SK-N-SH (cell line): ENCODE measurements around the gene DIO3. TPM values are rescaled to one million over a fixed set of nuclear protein-coding genes. Genes with fewer than 3 reads are reported as not detected.

Experiments used
- CTCF ChIA-PET: fragments of 300-600, 350-600 bp; formaldehyde crosslinking; extraction: SDS; loops from one replicate; lab custom pipeline; 2021; lab: Yijun Ruan, JAX
- POLR2A ChIA-PET: fragments of 350-600 bp; sonication (Branson Sonifier 250); formaldehyde crosslinking; extraction: SDS; loops from one replicate; lab custom pipeline; 2020; ENCODE audit warnings: antibody characterized with exemption, inconsistent platforms; lab: Yijun Ruan, JAX
- DNase-seq: peaks from one replicate; pipeline ENCODE4 v3.0.0; 2012
- H2AFZ ChIP-seq: fragments of 200-600 bp; sonication (generic); 2 replicates; pipeline ENCODE4 v1.8.1; 2016; ENCODE audit warnings: antibody characterized with exemption, mild to moderate bottlenecking, low read depth
- H3F3A ChIP-seq: fragments of 200-600 bp; sonication (generic); replicated peaks from 2 replicates; pipeline ENCODE3; 2016; ENCODE audit warnings: antibody characterized with exemption, mild to moderate bottlenecking; ENCODE audit not compliant: insufficient read depth
- H3K27ac ChIP-seq, 2 experiments: fragments of 200-500 bp in 1 of 2; fragments of 200-600 bp in 1 of 2; sonication (Bioruptor generic) in 1 of 2; sonication (generic), shearing (Covaris generic) in 1 of 2; 2 replicates each; pipeline versions ENCODE4 v1.5.1 to v1.6.1; 2014 to 2016; ENCODE audit warnings: low read depth in 2 of 2, inconsistent platforms in 1 of 2, low read length in 1 of 2, mild to moderate bottlenecking in 1 of 2, mixed read lengths in 1 of 2
- H3K27me3 ChIP-seq: fragments of 200-600 bp; sonication (generic), shearing (Covaris generic); 2 replicates; pipeline ENCODE4 v1.6.1; 2016; ENCODE audit warnings: mixed run types; ENCODE audit not compliant: insufficient read depth
- H3K36me3 ChIP-seq, 2 experiments: fragments of 200-500 bp in 1 of 2; fragments of 200-600 bp in 1 of 2; sonication (Bioruptor generic) in 1 of 2; sonication (generic) in 1 of 2; replicated peaks in 1 of 2; 2 replicates each; pipeline versions ENCODE3 to v1.5.1; 2014 to 2016; ENCODE audit warnings: low read length in 1 of 2, mild to moderate bottlenecking in 1 of 2; ENCODE audit not compliant: insufficient read depth in 2 of 2, control insufficient read depth in 1 of 2
- H3K4me1 ChIP-seq, 2 experiments: fragments of 200-500 bp in 1 of 2; fragments of 200-600 bp in 1 of 2; sonication (Bioruptor generic) in 1 of 2; sonication (generic), shearing (Covaris generic) in 1 of 2; 2 replicates each; pipeline versions ENCODE4 v1.5.1 to v1.6.1; 2014 to 2016; ENCODE audit warnings: low read depth in 1 of 2, low read length in 1 of 2, mixed run types in 1 of 2; ENCODE audit not compliant: insufficient read depth in 2 of 2, control insufficient read depth in 1 of 2
- H3K4me2 ChIP-seq: fragments of 200-600 bp; sonication (generic), shearing (Covaris generic); 2 replicates; pipeline ENCODE4 v1.6.1; 2017; ENCODE audit warnings: mixed run types
- H3K4me3 ChIP-seq, 2 experiments: fragments of 200-500 bp in 1 of 2; fragments of 200-600 bp in 1 of 2; sonication (Bioruptor generic) in 1 of 2; sonication (generic), shearing (Covaris generic) in 1 of 2; 2 replicates each; pipeline versions ENCODE4 v1.5.1 to v1.8.1; 2014 to 2016; ENCODE audit warnings: low read depth in 2 of 2, inconsistent platforms in 1 of 2, low read length in 1 of 2, mild to moderate bottlenecking in 1 of 2, mixed read lengths in 1 of 2, moderate library complexity in 1 of 2
- H3K79me2 ChIP-seq: fragments of 200-600 bp; sonication (generic); 2 replicates; pipeline ENCODE4 v1.8.1; 2017; ENCODE audit warnings: mild to moderate bottlenecking; ENCODE audit not compliant: insufficient read depth
- H3K9ac ChIP-seq: fragments of 200-600 bp; sonication (generic); 2 replicates; pipeline ENCODE4 v1.6.1; 2017; ENCODE audit warnings: mixed run types
- H3K9me2 ChIP-seq: fragments of 200-600 bp; sonication (generic); 2 replicates; pipeline ENCODE4 v1.6.1; 2017; ENCODE audit warnings: mixed run types
- H3K9me3 ChIP-seq: fragments of 200-600 bp; sonication (generic); 2 replicates; pipeline ENCODE4 v1.6.1; 2017; ENCODE audit warnings: mixed run types, mild to moderate bottlenecking, moderate library complexity
- H4K20me1 ChIP-seq: fragments of 200-600 bp; sonication (generic); 2 replicates; pipeline ENCODE4 v1.6.1; 2017; ENCODE audit warnings: mild to moderate bottlenecking, mixed run types; ENCODE audit not compliant: insufficient read depth
- EZH2phosphoT487 ChIP-seq: fragments of 200-600 bp; sonication (generic); IDR thresholded peaks from 2 replicates; pipeline ENCODE4 v1.6.1; 2017; ENCODE audit warnings: low read depth, mixed run types, mild to moderate bottlenecking, antibody characterized with exemption, moderate library complexity, borderline replicate concordance
- FOSL2 ChIP-seq: IDR thresholded peaks from 2 replicates; pipeline ENCODE4 v1.4.0; 2012; ENCODE audit warnings: low read depth, mild to moderate bottlenecking, moderate library complexity, borderline replicate concordance
- FOXJ3 ChIP-seq: sonication (generic); formaldehyde crosslinking; IDR thresholded peaks from 2 replicates; pipeline ENCODE4 v1.5.1; 2020; ENCODE audit warnings: mild to moderate bottlenecking, missing genetic modification reagents
- FOXM1 ChIP-seq: IDR thresholded peaks from 2 replicates; pipeline ENCODE4 v1.4.0; 2012; ENCODE audit warnings: low read depth, mild to moderate bottlenecking
- GATA2 ChIP-seq: sonication (generic); formaldehyde crosslinking; IDR thresholded peaks from 2 replicates; pipeline ENCODE4 v1.5.0; 2020; ENCODE audit warnings: mild to moderate bottlenecking, missing genetic modification reagents
- MEF2A ChIP-seq: IDR thresholded peaks from 2 replicates; pipeline ENCODE4 v1.4.0; 2012; ENCODE audit warnings: low read depth, borderline replicate concordance
- NFIC ChIP-seq: IDR thresholded peaks from 2 replicates; pipeline ENCODE4 v1.4.0; 2012; ENCODE audit warnings: borderline replicate concordance
- NRF1 ChIP-seq: IDR thresholded peaks from 2 replicates; pipeline ENCODE4 v1.6.1; 2012; ENCODE audit warnings: low read depth, mild to moderate bottlenecking, low read length
- RCOR1 ChIP-seq: fragments of 150-350 bp; IDR thresholded peaks from 2 replicates; pipeline ENCODE4 v1.6.1; 2017; ENCODE audit warnings: antibody characterized with exemption, low read length
- RFX5 ChIP-seq: IDR thresholded peaks from 2 replicates; pipeline ENCODE4 v1.6.1; 2012; ENCODE audit warnings: mild to moderate bottlenecking, improper control_type of control experiment, low read length
- RXRA ChIP-seq: IDR thresholded peaks from 2 replicates; pipeline ENCODE4 v1.4.0; 2012; ENCODE audit warnings: low read depth, mild to moderate bottlenecking, borderline replicate concordance
- TAF1 ChIP-seq: IDR thresholded peaks from 2 replicates; pipeline ENCODE4 v1.6.1; 2012; ENCODE audit warnings: low read depth, mild to moderate bottlenecking, low read length, moderate library complexity, borderline replicate concordance
- TCF12 ChIP-seq: IDR thresholded peaks from 2 replicates; pipeline ENCODE4 v1.4.0; 2012
- YY1 ChIP-seq: IDR thresholded peaks from 2 replicates; pipeline ENCODE4 v1.4.0; 2012; ENCODE audit warnings: low read depth, mild to moderate bottlenecking
- WGBS: methylation state at CpG from one replicate; pipeline ENCODE4 v1.1.6; 2017; ENCODE audit warnings: low lambda C conversion rate; 5-methylcytosine and 5-hydroxymethylcytosine counted together
- polyA plus RNA-seq, 3 experiments: library from polyadenylated mRNA; depleted of rRNA; stranded (reverse); fragments of >200 nt; gene quantifications; 2 replicates each; pipeline ENCODE4 v1.2.3, GENCODE V29; 2012
- TF ChIP-seq, protein P1 (sequence below): IDR thresholded peaks from 2 replicates; pipeline ENCODE4 v1.4.0; 2012; ENCODE audit warnings: low read depth, borderline replicate concordance
- TF ChIP-seq, protein P2 (sequence below): fragments of 200-600 bp; sonication (generic); IDR thresholded peaks from 2 replicates; pipeline ENCODE4 v1.6.1; 2017; ENCODE audit warnings: antibody characterized with exemption, mild to moderate bottlenecking, moderate library complexity
- TF ChIP-seq, protein P3 (sequence below): IDR thresholded peaks from 2 replicates; pipeline ENCODE4; 2012

DIO3 gene
- polyA plus RNA-seq, 1 of the 3 experiments (the other 2 are of a cell fraction) = not detected

DNA sequence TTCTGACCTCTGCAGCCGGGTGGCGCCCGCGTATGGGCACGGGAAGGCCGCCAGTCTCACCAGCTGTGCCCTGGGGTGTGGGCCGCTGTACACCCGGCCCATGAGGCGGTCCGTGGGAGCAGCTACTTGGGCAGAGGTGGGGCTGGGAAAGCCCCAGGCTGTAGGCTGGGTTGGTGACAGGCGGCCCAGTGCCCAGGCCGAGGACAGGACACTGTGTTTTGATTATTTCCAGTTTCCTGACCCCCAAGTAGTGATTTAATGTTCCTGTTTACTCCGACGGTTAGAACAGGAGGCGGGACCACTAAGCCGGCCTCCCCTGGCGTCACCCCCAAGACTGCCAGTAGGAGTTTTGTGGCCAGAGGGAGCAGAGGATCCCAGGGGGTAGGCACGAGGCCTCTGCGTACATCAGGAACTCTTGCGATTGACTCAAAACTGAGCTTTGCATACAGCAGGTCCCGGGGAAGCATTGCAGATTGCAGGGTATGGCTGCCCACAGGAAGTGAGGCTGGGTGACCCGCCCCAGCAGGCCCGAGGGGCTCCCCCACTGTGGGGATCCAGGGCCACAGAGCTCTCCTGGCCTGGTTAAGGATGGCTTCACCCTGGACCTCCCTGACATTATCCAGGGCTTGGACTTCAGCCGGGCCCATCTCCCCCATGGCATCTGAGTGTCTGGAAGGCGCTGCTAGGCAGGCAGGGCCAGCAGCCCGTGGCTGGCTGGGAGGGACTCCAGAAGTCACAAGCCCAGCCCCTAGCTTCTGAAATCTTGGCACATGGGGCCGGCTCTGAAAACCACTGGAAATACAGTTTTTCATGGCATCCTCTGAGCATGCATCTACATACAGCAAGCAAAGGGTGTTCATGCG, 42.5 kb upstream of the DIO3 start:
- 37% methylated on average over 8 of the region's 28 CpGs for WGBS
- ChIA-PET CTCF (no interaction called here), POLR2A (no interaction called here)
- Histone ChIP-seq H3K79me2 (no peaks in the 10 kb centered on the region), H3K9ac (no peak overlapping the region), H3K4me3 (no peak overlapping the region), H3F3A (no peaks in the 10 kb centered on the region), H3K9me2 (no peaks in the 10 kb centered on the region), H3K36me3 (no peaks in the 10 kb centered on the region), H3K27ac (no peak overlapping the region; a peak in 1 of 4 replicates), H3K9me3 (no peaks in the 10 kb centered on the region), H2AFZ (no peak overlapping the region), H3K27me3 (no peaks in the 10 kb centered on the region), H3K4me1 (peaks cover 0 to 5% of the 10 kb centered on the region in 2 experiments; a peak in 1 of 4 replicates), H4K20me1 (no peaks in the 10 kb centered on the region), H3K4me2 (no peak overlapping the region)
- no peak for TF ChIP-seq RXRA
- no peak for TF ChIP-seq TAF1
- no peak for TF ChIP-seq NFIC
- no peak for TF ChIP-seq YY1
- no peak for TF ChIP-seq TCF12
- TF ChIP-seq, protein P1, sequence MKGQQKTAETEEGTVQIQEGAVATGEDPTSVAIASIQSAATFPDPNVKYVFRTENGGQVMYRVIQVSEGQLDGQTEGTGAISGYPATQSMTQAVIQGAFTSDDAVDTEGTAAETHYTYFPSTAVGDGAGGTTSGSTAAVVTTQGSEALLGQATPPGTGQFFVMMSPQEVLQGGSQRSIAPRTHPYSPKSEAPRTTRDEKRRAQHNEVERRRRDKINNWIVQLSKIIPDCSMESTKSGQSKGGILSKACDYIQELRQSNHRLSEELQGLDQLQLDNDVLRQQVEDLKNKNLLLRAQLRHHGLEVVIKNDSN = no peak
- TF ChIP-seq, protein P2, sequence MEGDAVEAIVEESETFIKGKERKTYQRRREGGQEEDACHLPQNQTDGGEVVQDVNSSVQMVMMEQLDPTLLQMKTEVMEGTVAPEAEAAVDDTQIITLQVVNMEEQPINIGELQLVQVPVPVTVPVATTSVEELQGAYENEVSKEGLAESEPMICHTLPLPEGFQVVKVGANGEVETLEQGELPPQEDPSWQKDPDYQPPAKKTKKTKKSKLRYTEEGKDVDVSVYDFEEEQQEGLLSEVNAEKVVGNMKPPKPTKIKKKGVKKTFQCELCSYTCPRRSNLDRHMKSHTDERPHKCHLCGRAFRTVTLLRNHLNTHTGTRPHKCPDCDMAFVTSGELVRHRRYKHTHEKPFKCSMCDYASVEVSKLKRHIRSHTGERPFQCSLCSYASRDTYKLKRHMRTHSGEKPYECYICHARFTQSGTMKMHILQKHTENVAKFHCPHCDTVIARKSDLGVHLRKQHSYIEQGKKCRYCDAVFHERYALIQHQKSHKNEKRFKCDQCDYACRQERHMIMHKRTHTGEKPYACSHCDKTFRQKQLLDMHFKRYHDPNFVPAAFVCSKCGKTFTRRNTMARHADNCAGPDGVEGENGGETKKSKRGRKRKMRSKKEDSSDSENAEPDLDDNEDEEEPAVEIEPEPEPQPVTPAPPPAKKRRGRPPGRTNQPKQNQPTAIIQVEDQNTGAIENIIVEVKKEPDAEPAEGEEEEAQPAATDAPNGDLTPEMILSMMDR = no peak
- TF ChIP-seq FOSL2 = no peak
- TF ChIP-seq FOXJ3 = no peak
- no peak for TF ChIP-seq EZH2phosphoT487
- no peak for TF ChIP-seq GATA2 (CRISPR knock-in tag)
- DNase-seq = no peak

DNA sequence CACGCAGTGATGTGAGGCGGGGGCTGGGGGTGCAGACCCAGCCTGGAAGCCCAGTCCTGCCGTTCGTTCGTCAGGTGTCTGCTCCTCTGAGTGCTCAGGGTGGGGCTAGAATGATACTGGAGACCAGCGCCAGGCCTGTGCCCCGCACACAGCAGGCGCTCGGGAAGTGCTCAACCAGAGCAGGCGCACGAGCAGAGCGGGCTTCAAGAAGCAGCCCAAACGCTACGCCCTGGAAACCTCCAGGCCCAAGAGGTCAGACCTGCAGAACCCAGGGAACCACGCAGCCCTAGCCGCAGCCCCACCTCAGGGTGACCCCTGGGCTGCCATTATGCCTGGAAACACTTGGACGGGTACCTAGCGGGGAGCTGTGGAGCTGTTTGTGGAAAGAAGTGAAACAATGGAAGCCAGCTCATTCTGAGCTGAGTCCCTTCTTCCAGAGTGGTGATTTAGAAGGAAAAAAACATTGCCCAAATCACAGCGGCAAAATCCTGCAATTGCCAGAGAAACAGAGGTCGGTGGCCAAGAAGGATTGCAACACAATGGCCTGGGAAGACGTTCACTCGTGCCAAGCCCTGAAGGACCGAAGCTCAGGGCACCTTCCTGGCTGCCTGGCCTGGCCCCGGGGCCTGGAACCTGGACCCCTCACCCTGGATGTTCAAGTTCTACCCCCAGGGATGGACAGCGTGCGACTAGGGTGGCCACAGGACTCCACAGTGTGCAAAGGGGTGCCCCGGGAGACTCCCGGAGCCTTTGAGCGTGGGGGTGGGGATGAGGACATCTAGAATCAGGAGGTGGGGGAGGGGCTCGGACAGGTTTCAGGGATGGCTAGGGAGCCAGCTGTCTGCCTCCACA, 40.4 kb upstream of the DIO3 start:
- ChIA-PET CTCF (interaction anchor here (1.4 kb wide), 1 partner anchor 37 kb away, joined by 4 read pairs; no protein-coding TSS in a partner anchor), POLR2A (no interaction called here)
- Histone ChIP-seq H3K9me2 (no peaks in the 10 kb centered on the region), H3K4me1 (peaks cover 0 to 11% of the 10 kb centered on the region in 2 experiments; a peak in 1 of 4 replicates), H4K20me1 (no peaks in the 10 kb centered on the region), H2AFZ (no peak overlapping the region), H3K27ac (no peak overlapping the region), H3K79me2 (no peaks in the 10 kb centered on the region), H3K9ac (no peak overlapping the region), H3K9me3 (no peaks in the 10 kb centered on the region), H3K36me3 (no peaks in the 10 kb centered on the region), H3F3A (no peaks in the 10 kb centered on the region), H3K4me3 (no peak overlapping the region), H3K27me3 (no peaks in the 10 kb centered on the region), H3K4me2 (no peak overlapping the region)
- TF ChIP-seq MEF2A (no peak), FOXM1 (no peak), YY1 (no peak), GATA2 (CRISPR knock-in tag) (no peak), RCOR1 (no peak), NRF1 (no peak), RFX5 (no peak)
- TF ChIP-seq, protein P1 = no peak
- TF ChIP-seq, protein P3, sequence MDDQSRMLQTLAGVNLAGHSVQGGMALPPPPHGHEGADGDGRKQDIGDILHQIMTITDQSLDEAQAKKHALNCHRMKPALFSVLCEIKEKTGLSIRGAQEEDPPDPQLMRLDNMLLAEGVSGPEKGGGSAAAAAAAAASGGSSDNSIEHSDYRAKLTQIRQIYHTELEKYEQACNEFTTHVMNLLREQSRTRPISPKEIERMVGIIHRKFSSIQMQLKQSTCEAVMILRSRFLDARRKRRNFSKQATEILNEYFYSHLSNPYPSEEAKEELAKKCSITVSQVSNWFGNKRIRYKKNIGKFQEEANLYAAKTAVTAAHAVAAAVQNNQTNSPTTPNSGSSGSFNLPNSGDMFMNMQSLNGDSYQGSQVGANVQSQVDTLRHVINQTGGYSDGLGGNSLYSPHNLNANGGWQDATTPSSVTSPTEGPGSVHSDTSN = no peak
- 67% methylated on average over 22 of the region's 30 CpGs for WGBS
- DNase-seq = no peak
